HG03571 (cell line): Measurements from ENCODE around the gene DNAJC8.
A peak's percentile ranks its signal among the peaks of the same experiment; 100 is the strongest.

Experiments used
- ATAC-seq: cut with Tn5 transposase; IDR thresholded peaks from one replicate; pipeline ENCODE4 v1.9.1; 2021; ENCODE audit not compliant: unreplicated experiment

DNAJC8 gene

GRCh38 chr1:28256197-28256827, 23.5 kb upstream of the DNAJC8 start:
- no peak for ATAC-seq

GRCh38 chr1:28249866-28250295, 17.1 kb upstream of the DNAJC8 start:
- no peak for ATAC-seq

- no peak for ATAC-seq
Measured at GRCh38 chr1:28249013-28249865, 16.4 kb upstream of the DNAJC8 start.

GRCh38 chr1:28248273-28249012, 15.6 kb upstream of the DNAJC8 start:
- ATAC-seq: no peak

- ATAC-seq: no peak
Measured at GRCh38 chr1:28247612-28248272, 14.9 kb upstream of the DNAJC8 start.

GRCh38 chr1:28246427-28246832, 13.6 kb upstream of the DNAJC8 start:
- no peak for ATAC-seq

GRCh38 chr1:28244549-28245251, 11.9 kb upstream of the DNAJC8 start:
- ATAC-seq: no peak

GRCh38 chr1:28243685-28244311, 11.0 kb upstream of the DNAJC8 start:
- ATAC-seq: no peak

- no peak for ATAC-seq
Measured at GRCh38 chr1:28241638-28242241, 8.9 kb upstream of the DNAJC8 start.

GRCh38 chr1:28240024-28240423, 7.2 kb upstream of the DNAJC8 start:
- no peak for ATAC-seq

GRCh38 chr1:28239004-28239403, 6.2 kb upstream of the DNAJC8 start:
- ATAC-seq: no peak

- no peak for ATAC-seq
Measured at GRCh38 chr1:28236656-28237322, 4.0 kb upstream of the DNAJC8 start.

- ATAC-seq: peak; percentile 88
Measured at GRCh38 chr1:28235755-28236655, 3.2 kb upstream of the DNAJC8 start, which contains the start of gene ATP5IF1. Gene ATP5IF1 (plus strand): TSS chr1:28236124. CDS start chr1:28236184, 60 bp downstream.

- ATAC-seq: no peak
Measured at GRCh38 chr1:28233264-28233606, 406 bp upstream of the DNAJC8 start.

- ATAC-seq: no peak
Measured at GRCh38 chr1:28229996-28230395, 2.8 kb downstream of the DNAJC8 start.

GRCh38 chr1:28229089-28229488, 3.7 kb downstream of the DNAJC8 start:
- no peak for ATAC-seq

GRCh38 chr1:28213315-28213714, 19.5 kb downstream of the DNAJC8 start:
- no peak for ATAC-seq

GRCh38 chr1:28209700-28210099, 23.1 kb downstream of the DNAJC8 start:
- no peak for ATAC-seq
